ENCODE measurements around the gene PRDM15. TPM values are rescaled to one million over a fixed set of nuclear protein-coding genes. Genes with fewer than 3 reads are reported as not detected.

Gene PRDM15
- total RNA-seq, 2 experiments from 2014 or later = 8.5 to 9.9 TPM

- H3K9me3 Mint-ChIP-seq = no peaks in the 10 kb centered on the region
- H3K27ac Mint-ChIP-seq = no peak overlapping the region
- CTCF ChIA-PET = no interaction called here
- intact Hi-C loops (cut with micrococcal nuclease) = no loop called here
- DNase-seq = no peak
- H3K27me3 Mint-ChIP-seq = no peaks in the 10 kb centered on the region
- POLR2A ChIA-PET = no interaction called here
- peaks cover 10% of the 10 kb centered on the region for H3K4me1 Mint-ChIP-seq (ENCODE audit: low read depth)
- no peaks in the 10 kb centered on the region for H3K36me3 Mint-ChIP-seq
- no peak overlapping the region for H3K4me3 Mint-ChIP-seq
These were observed 13.6 kb upstream of the PRDM15 start for GRCh38 chr21:41892726-41893125.

- POLR2A ChIA-PET = interaction anchor here (0.9 kb wide), 1 partner anchor 12 kb away, joined by 3 read pairs; the partner anchor contains the start of gene PRDM15
- CTCF ChIA-PET = no interaction called here
These were observed 12.0 kb upstream of the PRDM15 start for GRCh38 chr21:41891132-41891531.

GRCh38 chr21:41890355-41890754 is 11.2 kb upstream of the PRDM15 start:
- no peak overlapping the region for H3K4me3 Mint-ChIP-seq
- no peak overlapping the region for H3K27ac Mint-ChIP-seq
- DNase-seq = no peak
- ChIA-PET POLR2A (no interaction called here), CTCF (no interaction called here)
- no peaks in the 10 kb centered on the region for H3K4me1 Mint-ChIP-seq (ENCODE audit: low read depth)
- no peaks in the 10 kb centered on the region for H3K9me3 Mint-ChIP-seq
- H3K27me3 Mint-ChIP-seq = no peaks in the 10 kb centered on the region
- intact Hi-C loops (cut with micrococcal nuclease) = no loop called here
- no peaks in the 10 kb centered on the region for H3K36me3 Mint-ChIP-seq

More at GRCh38 chr21:41891132-41891531, 12.0 kb upstream of the PRDM15 start:
- intact Hi-C loops (cut with micrococcal nuclease) = no loop called here
- Mint-ChIP-seq H3K9me3 (no peaks in the 10 kb centered on the region), H3K27me3 (no peaks in the 10 kb centered on the region), H3K36me3 (no peaks in the 10 kb centered on the region), H3K4me3 (no peak overlapping the region), H3K4me1 (ENCODE audit: low read depth) (peaks cover 5% of the 10 kb centered on the region), H3K27ac (no peak overlapping the region)
- no peak for DNase-seq

- ChIA-PET CTCF (no interaction called here), POLR2A (interaction anchor here (0.6 kb wide), 1 partner anchor 9 kb away, joined by 3 read pairs; the partner anchor contains the start of gene PRDM15)
- intact Hi-C loops (cut with micrococcal nuclease) = no loop called here
- Mint-ChIP-seq H3K27ac (no peak overlapping the region), H3K4me1 (ENCODE audit: low read depth) (no peaks in the 10 kb centered on the region), H3K9me3 (no peaks in the 10 kb centered on the region), H3K36me3 (no peaks in the 10 kb centered on the region), H3K4me3 (no peak overlapping the region), H3K27me3 (no peaks in the 10 kb centered on the region)
- no peak for DNase-seq
These were observed 9.7 kb upstream of the PRDM15 start for GRCh38 chr21:41888749-41889376.

- Mint-ChIP-seq H3K27me3 (no peaks in the 10 kb centered on the region), H3K27ac (no peak overlapping the region), H3K4me3 (no peak overlapping the region), H3K4me1 (ENCODE audit: low read depth) (no peaks in the 10 kb centered on the region), H3K36me3 (no peaks in the 10 kb centered on the region), H3K9me3 (no peaks in the 10 kb centered on the region)
- POLR2A ChIA-PET = no interaction called here
- no peak for DNase-seq
- intact Hi-C loops (cut with micrococcal nuclease) = no loop called here
- CTCF ChIA-PET = no interaction called here
These were observed 8.5 kb upstream of the PRDM15 start for GRCh38 chr21:41887667-41888066.

GRCh38 chr21:41886328-41886727 is 7.2 kb upstream of the PRDM15 start:
- Mint-ChIP-seq H3K27me3 (no peaks in the 10 kb centered on the region), H3K27ac (no peak overlapping the region), H3K4me1 (ENCODE audit: low read depth) (no peaks in the 10 kb centered on the region), H3K9me3 (no peaks in the 10 kb centered on the region), H3K36me3 (no peaks in the 10 kb centered on the region), H3K4me3 (no peak overlapping the region)
- CTCF ChIA-PET = interaction anchor here (1.1 kb wide), 1 partner anchor 231 kb away, joined by 4 read pairs; no protein-coding TSS in a partner anchor
- POLR2A ChIA-PET = no interaction called here
- DNase-seq = no peak
- intact Hi-C loops (cut with micrococcal nuclease) = no loop called here

- no peaks in the 10 kb centered on the region for H3K4me1 Mint-ChIP-seq (ENCODE audit: low read depth)
- POLR2A ChIA-PET = no interaction called here
These were observed 6.3 kb upstream of the PRDM15 start for GRCh38 chr21:41885341-41886024.

GRCh38 chr21:41884501-41885030 is 5.4 kb upstream of the PRDM15 start:
- no peak for DNase-seq
- no peaks in the 10 kb centered on the region for H3K4me1 Mint-ChIP-seq (ENCODE audit: low read depth)
- H3K4me3 Mint-ChIP-seq = no peak overlapping the region
- ChIA-PET CTCF (interaction anchor here (1.9 kb wide), 1 partner anchor 223 kb away, joined by 5 read pairs; no protein-coding TSS in a partner anchor), POLR2A (no interaction called here)
- intact Hi-C loops (cut with micrococcal nuclease) = no loop called here
- H3K36me3 Mint-ChIP-seq = no peaks in the 10 kb centered on the region
- no peaks in the 10 kb centered on the region for H3K27me3 Mint-ChIP-seq
- H3K9me3 Mint-ChIP-seq = no peaks in the 10 kb centered on the region
- no peak overlapping the region for H3K27ac Mint-ChIP-seq

More at GRCh38 chr21:41885341-41886024, 6.3 kb upstream of the PRDM15 start:
- Mint-ChIP-seq H3K27ac (no peak overlapping the region), H3K9me3 (no peaks in the 10 kb centered on the region), H3K4me3 (no peak overlapping the region), H3K27me3 (no peaks in the 10 kb centered on the region), H3K36me3 (no peaks in the 10 kb centered on the region)
- intact Hi-C loops (cut with micrococcal nuclease) = no loop called here
- CTCF ChIA-PET = interaction anchor here (0.7 to 1.1 kb wide), 2 partner anchors 222 to 232 kb away, joined by 3 to 4 read pairs; no protein-coding TSS in a partner anchor
- no peak for DNase-seq

- ChIA-PET POLR2A (no interaction called here), CTCF (interaction anchor here (1.9 kb wide), 1 partner anchor 224 kb away, joined by 5 read pairs; no protein-coding TSS in a partner anchor)
- Mint-ChIP-seq H3K36me3 (no peaks in the 10 kb centered on the region), H3K4me1 (ENCODE audit: low read depth) (no peaks in the 10 kb centered on the region), H3K4me3 (no peak overlapping the region), H3K27me3 (no peaks in the 10 kb centered on the region), H3K27ac (no peak overlapping the region), H3K9me3 (no peaks in the 10 kb centered on the region)
- intact Hi-C loops (cut with micrococcal nuclease) = no loop called here
- no peak for DNase-seq
These were observed 4.4 kb upstream of the PRDM15 start for GRCh38 chr21:41883582-41883981.

GRCh38 chr21:41881051-41881450 is 1.9 kb upstream of the PRDM15 start:
- no peak overlapping the region for H3K4me3 Mint-ChIP-seq
- DNase-seq = no peak
- no peaks in the 10 kb centered on the region for H3K9me3 Mint-ChIP-seq
- no peak overlapping the region for H3K27ac Mint-ChIP-seq
- no peaks in the 10 kb centered on the region for H3K27me3 Mint-ChIP-seq
- peaks cover 17% of the 10 kb centered on the region for H3K4me1 Mint-ChIP-seq (ENCODE audit: low read depth)
- intact Hi-C loops (cut with micrococcal nuclease) = no loop called here
- ChIA-PET CTCF (no interaction called here), POLR2A (no interaction called here)
- peaks cover 3% of the 10 kb centered on the region for H3K36me3 Mint-ChIP-seq

- intact Hi-C loops (cut with micrococcal nuclease) = no loop called here
- peaks cover 3% of the 10 kb centered on the region for H3K36me3 Mint-ChIP-seq
- H3K27ac Mint-ChIP-seq = no peak overlapping the region
- no peak for DNase-seq
- peaks cover 21% of the 10 kb centered on the region for H3K4me1 Mint-ChIP-seq (ENCODE audit: low read depth)
- ChIA-PET POLR2A (interaction anchor here (0.8 to 2.2 kb wide), 8 partner anchors 9 to 237 kb away, joined by 3 to 8 read pairs (median 4); partner anchors contain the start of gene ZBTB21), CTCF (interaction anchor here (0.9 to 1.8 kb wide), 3 partner anchors 122 to 597 kb away, joined by 3 to 6 read pairs (median 3); no protein-coding TSS in a partner anchor)
- H3K27me3 Mint-ChIP-seq = no peaks in the 10 kb centered on the region
- peak overlapping the region; percentile 85 for H3K4me3 Mint-ChIP-seq
- no peaks in the 10 kb centered on the region for H3K9me3 Mint-ChIP-seq
These were observed 1.0 kb upstream of the PRDM15 start for GRCh38 chr21:41880153-41880552.

- intact Hi-C loops (cut with micrococcal nuclease) = loop anchor here (1.0 to 5.0 kb wide), 4 partner anchors 22 to 228 kb away; no protein-coding TSS in a partner anchor
- CTCF ChIA-PET = interaction anchor here (1.0 to 1.8 kb wide), 3 partner anchors 45 to 229 kb away, joined by 3 to 6 read pairs (median 4); no protein-coding TSS in a partner anchor
- Mint-ChIP-seq H3K27me3 (no peaks in the 10 kb centered on the region), H3K36me3 (peaks cover 3% of the 10 kb centered on the region), H3K27ac (no peak overlapping the region), H3K4me1 (ENCODE audit: low read depth) (peaks cover 23% of the 10 kb centered on the region), H3K9me3 (no peaks in the 10 kb centered on the region), H3K4me3 (no peak overlapping the region)
- DNase-seq = peak; percentile 84
- POLR2A ChIA-PET = interaction anchor here (1.0 to 2.2 kb wide), 4 partner anchors 13 to 546 kb away, joined by 3 to 8 read pairs (median 4); partner anchors contain the start of gene ZBTB21
These were observed 334 bp downstream of the PRDM15 start for GRCh38 chr21:41878831-41879189.
